SU-DHL-6 (cell line): ENCODE data around the gene SBK3.

Experiments used
- EZH2phosphoT487 ChIP-seq: fragments of 200-600 bp; sonication (generic), shearing (Covaris generic); conservative IDR thresholded peaks from 2 replicates; pipeline ENCODE4 v1.6.1; 2018; ENCODE audit warnings: mild to moderate bottlenecking, antibody characterized with exemption, low read length, moderate library complexity, mixed read lengths
- TF ChIP-seq, protein P1 (sequence below): fragments of 200-600 bp; sonication (generic); IDR thresholded peaks from one replicate; pipeline ENCODE4 v1.5.1; 2017; ENCODE audit warnings: antibody characterized with exemption, mild to moderate bottlenecking, low read length, moderate library complexity; ENCODE audit not compliant: insufficient read depth, poor library complexity, severe bottlenecking

DNA sequence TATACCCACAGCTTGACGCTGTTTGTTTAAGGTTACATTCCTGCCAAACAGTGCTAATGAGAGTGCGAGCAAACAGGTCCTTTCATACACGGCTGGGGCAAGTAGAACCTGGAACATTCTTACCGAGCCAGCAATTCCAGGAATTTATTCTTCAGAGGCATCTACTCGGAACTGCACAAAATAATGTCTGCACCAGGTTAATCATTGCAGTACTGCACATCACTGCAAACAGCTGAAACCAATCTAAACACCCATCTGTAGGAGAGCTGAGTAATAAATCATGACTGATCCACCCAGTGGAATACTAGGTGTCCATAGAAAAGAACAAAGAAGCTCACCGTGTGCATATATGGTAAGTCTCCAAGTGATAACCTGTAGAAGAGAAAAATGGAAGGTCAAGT is 36.5 kb upstream of the SBK3 start:
- TF ChIP-seq, protein P1, sequence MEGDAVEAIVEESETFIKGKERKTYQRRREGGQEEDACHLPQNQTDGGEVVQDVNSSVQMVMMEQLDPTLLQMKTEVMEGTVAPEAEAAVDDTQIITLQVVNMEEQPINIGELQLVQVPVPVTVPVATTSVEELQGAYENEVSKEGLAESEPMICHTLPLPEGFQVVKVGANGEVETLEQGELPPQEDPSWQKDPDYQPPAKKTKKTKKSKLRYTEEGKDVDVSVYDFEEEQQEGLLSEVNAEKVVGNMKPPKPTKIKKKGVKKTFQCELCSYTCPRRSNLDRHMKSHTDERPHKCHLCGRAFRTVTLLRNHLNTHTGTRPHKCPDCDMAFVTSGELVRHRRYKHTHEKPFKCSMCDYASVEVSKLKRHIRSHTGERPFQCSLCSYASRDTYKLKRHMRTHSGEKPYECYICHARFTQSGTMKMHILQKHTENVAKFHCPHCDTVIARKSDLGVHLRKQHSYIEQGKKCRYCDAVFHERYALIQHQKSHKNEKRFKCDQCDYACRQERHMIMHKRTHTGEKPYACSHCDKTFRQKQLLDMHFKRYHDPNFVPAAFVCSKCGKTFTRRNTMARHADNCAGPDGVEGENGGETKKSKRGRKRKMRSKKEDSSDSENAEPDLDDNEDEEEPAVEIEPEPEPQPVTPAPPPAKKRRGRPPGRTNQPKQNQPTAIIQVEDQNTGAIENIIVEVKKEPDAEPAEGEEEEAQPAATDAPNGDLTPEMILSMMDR: no peak
- no peak for TF ChIP-seq EZH2phosphoT487
